GM08714 (cell line): Measurements from ENCODE around the gene RASA2.
"Not testable (repeated sequence)": the region's sequence is repeated elsewhere in the genome, so short reads cannot be mapped to it uniquely, and the experiment has no call there.

Experiments
- H3K4me3 ChIP-seq: fragments of 200-500 bp; sonication (Bioruptor generic); 2 replicates; pipeline ENCODE4 v1.5.1; 2014; ENCODE audit warnings: mild to moderate bottlenecking, low read length, inconsistent platforms
- ZNF274 ChIP-seq: IDR thresholded peaks from 2 replicates; pipeline ENCODE4 v1.6.1; 2012; ENCODE audit warnings: mild to moderate bottlenecking, low read depth, low read length

Gene RASA2

GRCh38 chr3:141478139-141478538 is 8.7 kb upstream of the RASA2 start:
- no peak for TF ChIP-seq ZNF274

GRCh38 chr3:141478840-141479239 is 8.0 kb upstream of the RASA2 start:
- not testable (repeated sequence) for H3K4me3 ChIP-seq

More at GRCh38 chr3:141478139-141478538, 8.7 kb upstream of the RASA2 start:
- H3K4me3 ChIP-seq: no peak overlapping the region

- no peak overlapping the region for H3K4me3 ChIP-seq
- no peak for TF ChIP-seq ZNF274
These were observed 4.4 kb upstream of the RASA2 start for GRCh38 chr3:141482245-141482922.

GRCh38 chr3:141484701-141485287 is 2.0 kb upstream of the RASA2 start:
- H3K4me3 ChIP-seq: no peak overlapping the region
- no peak for TF ChIP-seq ZNF274

GRCh38 chr3:141485641-141486495 is 959 bp upstream of the RASA2 start:
- peak overlapping the region; percentile 50; the same call in 1 of the 2 replicates for H3K4me3 ChIP-seq
- TF ChIP-seq ZNF274: no peak

GRCh38 chr3:141486496-141486745 is 406 bp upstream of the RASA2 start:
- TF ChIP-seq ZNF274: no peak
- H3K4me3 ChIP-seq: peak overlapping the region; percentile 50; the same call in 1 of the 2 replicates

GRCh38 chr3:141487521-141488252 is 860 bp downstream of the RASA2 start:
- H3K4me3 ChIP-seq: peak overlapping the region; percentile 80
- no peak for TF ChIP-seq ZNF274

GRCh38 chr3:141489203-141489602 is 2.4 kb downstream of the RASA2 start:
- no peak for TF ChIP-seq ZNF274
- no peak overlapping the region for H3K4me3 ChIP-seq

- TF ChIP-seq ZNF274: no peak
- H3K4me3 ChIP-seq: no peak overlapping the region
These were observed 4.3 kb downstream of the RASA2 start for GRCh38 chr3:141491081-141491480.

GRCh38 chr3:141491929-141492328 is 5.1 kb downstream of the RASA2 start:
- no peak overlapping the region for H3K4me3 ChIP-seq
- no peak for TF ChIP-seq ZNF274

GRCh38 chr3:141493184-141493583 is 6.4 kb downstream of the RASA2 start:
- no peak overlapping the region for H3K4me3 ChIP-seq
- no peak for TF ChIP-seq ZNF274

- H3K4me3 ChIP-seq: not testable (repeated sequence)
These were observed 10.8 kb downstream of the RASA2 start for GRCh38 chr3:141497589-141497988.

- no peak for TF ChIP-seq ZNF274
- H3K4me3 ChIP-seq: peak overlapping the region; percentile 43; the same call in 1 of the 2 replicates
These were observed 11.9 kb downstream of the RASA2 start for GRCh38 chr3:141498598-141499223.

GRCh38 chr3:141499284-141499683 is 12.5 kb downstream of the RASA2 start:
- no peak for TF ChIP-seq ZNF274
- no peak overlapping the region for H3K4me3 ChIP-seq
